ENCODE results near the gene HECW1.

The HECW1 gene

GRCh38 chr7:43179393-43179792, 66.9 kb downstream of the HECW1 start:
- TF ChIP-seq CTCF (IDR thresholded peaks at IDR 0.05): no peak

- no peak for TF ChIP-seq CTCF (IDR thresholded peaks at IDR 0.05)
Measured at GRCh38 chr7:43192806-43193460, 80.5 kb downstream of the HECW1 start.

GRCh38 chr7:43193893-43194292, 81.4 kb downstream of the HECW1 start:
- TF ChIP-seq CTCF (IDR thresholded peaks at IDR 0.05): no peak

- no peak for TF ChIP-seq CTCF (IDR thresholded peaks at IDR 0.05)
Measured at GRCh38 chr7:43195256-43195655, 82.8 kb downstream of the HECW1 start.

GRCh38 chr7:43195768-43196167, 83.3 kb downstream of the HECW1 start:
- TF ChIP-seq CTCF (IDR thresholded peaks at IDR 0.05): no peak

- no peak for TF ChIP-seq CTCF (IDR thresholded peaks at IDR 0.05)
Measured at GRCh38 chr7:43196379-43196778, 83.9 kb downstream of the HECW1 start.

GRCh38 chr7:43198016-43198415, 85.6 kb downstream of the HECW1 start:
- TF ChIP-seq CTCF (IDR thresholded peaks at IDR 0.05): no peak

GRCh38 chr7:43198599-43199090, 86.2 kb downstream of the HECW1 start:
- no peak for TF ChIP-seq CTCF (IDR thresholded peaks at IDR 0.05)

All from LNCAP (cell line).